Anterior cingulate cortex (tissue), 58 donors: ENCODE data around the gene FAM72B.
"Not testable (repeated sequence)": the region's sequence is repeated elsewhere in the genome, so short reads cannot be mapped to it uniquely, and the experiment has no call there.

Experiments
- DNase-seq, 58 donors: peaks; one replicate each; lab custom pipeline; 2025; lab: John Stamatoyannopoulos, UW

Gene FAM72B

DNA sequence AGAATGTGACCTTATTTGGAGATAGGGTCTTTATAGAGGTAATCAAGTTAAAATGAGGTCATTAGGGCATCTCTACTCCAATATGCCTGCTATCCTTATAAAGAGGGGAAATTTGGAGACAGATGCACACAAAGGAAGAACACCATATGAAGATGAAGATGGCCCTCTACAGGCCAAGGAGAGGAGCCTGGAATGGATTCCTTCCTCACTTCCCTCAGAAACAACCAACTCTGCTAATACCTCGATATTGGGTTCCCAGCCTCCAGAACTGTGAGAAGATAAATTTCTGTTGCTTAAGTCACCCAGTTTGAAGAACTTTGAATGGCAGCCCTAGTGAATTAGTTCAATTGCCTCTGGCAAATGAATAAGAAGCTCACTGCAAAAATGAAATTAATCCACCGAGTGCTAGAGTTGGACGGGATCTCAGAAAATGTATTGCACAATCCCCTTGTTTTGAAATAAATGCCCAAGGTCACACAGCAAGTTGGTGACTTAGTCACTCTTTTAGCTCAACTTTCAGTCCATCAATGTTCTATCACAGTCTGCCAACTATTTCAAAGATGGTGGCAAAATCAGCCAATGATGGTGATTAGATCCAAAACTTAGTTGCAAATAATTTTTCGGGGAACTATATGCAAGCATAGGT lies 27.1 kb downstream of the FAM72B start:
- DNase-seq, result not testable (repeated sequence)

DNA sequence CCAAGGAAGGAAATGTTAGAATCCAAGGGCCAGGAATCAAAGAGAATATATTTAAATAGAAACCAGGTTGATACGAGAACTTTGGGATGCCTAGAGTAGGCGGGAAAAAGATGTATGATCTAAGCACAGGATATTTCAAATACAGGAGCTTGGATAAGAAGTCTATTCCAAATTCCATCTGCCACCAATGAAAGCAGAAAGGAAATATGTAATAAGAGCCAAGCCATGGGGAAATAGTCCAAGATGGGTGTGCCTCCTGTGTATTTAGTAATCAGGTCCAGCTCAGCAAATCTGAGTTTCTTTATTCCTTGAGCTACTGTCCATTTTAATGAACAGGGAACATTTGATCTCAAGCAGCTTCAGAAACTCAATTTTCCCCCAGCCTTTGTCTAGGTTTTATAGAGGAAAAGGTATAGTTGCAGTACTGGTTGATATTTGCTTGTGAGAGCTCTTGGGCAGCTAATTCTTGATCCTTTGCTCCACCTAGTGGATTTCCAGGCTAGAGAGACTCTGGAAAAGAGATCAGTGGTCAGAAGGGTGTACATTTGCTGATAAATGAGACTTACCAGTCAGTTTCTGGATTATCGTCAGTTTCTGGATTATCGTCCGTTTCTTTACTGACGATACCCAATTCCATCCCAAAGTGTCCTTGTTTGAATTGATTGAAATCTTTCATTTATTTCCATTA lies 28.3 kb downstream of the FAM72B start:
- DNase-seq, result not testable (repeated sequence)

DNA sequence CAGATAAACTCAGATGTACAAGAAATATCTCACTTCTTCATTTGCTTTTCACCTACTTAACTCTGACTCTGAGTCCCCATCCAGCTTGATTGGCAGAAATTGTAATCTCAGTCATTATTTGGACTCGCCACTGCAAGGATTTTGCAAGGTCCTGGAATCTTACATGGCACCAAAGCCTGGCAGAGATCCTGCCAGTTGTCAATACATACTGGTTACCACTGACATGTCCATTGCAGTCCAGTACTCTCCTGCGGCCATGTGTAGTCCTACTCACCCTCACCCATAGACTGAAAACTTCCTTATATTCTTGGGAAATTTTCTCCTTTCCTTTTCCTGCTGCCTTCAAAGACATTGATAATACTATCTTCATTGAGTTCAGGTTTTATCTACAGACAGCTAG lies 29.3 kb downstream of the FAM72B start:
- DNase-seq, result not testable (repeated sequence)

DNA sequence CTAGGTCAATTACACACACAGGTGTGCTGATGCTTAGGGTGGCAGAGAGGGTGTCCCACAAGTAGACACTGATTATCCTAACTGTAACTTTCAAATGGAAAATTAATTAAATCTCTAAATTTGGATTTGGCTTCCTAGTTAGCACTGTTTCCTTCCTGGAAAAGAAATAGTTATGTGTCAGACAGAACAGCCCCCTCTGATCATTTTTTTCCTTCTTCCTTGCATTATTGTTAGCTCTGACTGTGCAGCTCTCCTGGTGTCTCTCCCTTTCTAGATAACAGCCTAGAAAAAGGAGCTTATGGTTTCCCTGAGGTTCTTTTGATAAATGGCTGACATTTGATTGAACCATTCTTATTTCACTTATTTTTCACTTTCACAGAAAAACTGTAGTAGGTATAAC lies 31.4 kb downstream of the FAM72B start:
- not testable (repeated sequence) for DNase-seq

DNA sequence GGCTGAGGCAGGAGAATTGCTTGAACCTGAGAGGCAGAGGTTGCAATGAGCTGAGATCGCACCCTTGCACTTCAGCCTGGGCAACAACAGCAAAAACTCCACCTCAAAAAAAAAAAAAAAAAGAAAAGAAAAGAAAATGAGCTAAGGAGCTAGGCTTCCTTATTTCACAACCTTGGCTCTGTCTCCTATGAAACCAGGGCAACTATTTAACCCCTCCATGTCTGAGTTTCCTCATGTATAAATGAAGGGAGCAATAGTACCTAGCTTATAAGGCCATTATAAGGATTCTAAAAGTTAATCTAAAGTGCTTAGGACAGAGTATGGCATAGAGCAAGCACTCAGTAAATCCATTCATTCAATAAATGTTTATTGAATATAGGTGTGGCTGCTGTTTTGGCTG lies 32.8 kb downstream of the FAM72B start:
- not testable (repeated sequence) for DNase-seq

DNA sequence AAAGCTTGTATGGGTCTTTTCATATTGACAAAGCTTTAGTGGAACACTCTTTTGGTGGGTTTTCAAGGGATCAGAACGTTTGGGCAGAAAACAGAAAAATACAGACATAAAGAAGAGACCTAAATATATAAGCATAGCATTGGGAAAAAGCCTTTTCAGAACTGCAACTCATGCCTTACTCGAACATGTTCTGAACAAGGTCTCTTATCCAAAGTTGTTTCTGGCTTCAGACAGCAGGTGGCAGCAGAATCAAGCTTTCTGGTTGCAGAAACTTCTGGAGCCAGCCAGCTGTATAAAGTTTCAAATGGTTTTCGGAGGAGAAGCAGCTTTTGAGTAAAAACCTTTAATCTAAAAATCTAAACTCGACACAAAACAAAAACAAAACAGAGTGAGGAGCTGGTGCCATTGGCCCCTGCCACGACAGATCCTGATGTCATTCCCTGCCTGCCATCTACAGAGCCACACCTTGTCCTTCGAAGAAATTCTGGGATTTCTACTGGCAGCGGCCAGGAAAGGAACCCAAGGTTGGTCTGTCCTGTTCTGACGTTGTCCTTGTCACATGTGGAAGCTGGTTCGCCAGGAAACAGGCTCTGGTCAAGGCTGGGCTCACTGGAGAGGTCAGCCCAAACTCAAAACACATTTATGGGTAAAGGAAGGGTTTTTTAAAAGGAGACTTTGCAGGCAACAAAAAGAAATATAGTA lies 35.5 kb downstream of the FAM72B start:
- not testable (repeated sequence) for DNase-seq

DNA sequence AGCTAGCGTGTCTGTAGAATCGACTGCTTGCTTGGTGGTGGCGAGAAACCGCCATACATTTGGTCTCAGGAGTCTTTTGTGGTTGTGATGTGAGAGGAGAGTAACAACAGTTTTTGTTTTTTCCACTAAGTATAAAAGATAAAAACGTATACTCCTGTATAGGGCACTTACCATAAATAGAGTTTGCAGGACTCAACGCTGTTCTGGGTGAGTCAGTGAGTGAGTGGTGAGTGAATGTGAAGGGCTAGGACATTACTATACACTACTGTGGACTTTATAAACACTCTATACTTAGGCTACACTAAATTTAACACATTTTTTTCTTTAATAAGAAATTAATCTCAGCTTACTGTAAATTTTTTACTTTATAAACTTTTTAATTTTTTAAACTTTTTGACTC lies 43.7 kb downstream of the FAM72B start:
- not testable (repeated sequence) for DNase-seq

DNA sequence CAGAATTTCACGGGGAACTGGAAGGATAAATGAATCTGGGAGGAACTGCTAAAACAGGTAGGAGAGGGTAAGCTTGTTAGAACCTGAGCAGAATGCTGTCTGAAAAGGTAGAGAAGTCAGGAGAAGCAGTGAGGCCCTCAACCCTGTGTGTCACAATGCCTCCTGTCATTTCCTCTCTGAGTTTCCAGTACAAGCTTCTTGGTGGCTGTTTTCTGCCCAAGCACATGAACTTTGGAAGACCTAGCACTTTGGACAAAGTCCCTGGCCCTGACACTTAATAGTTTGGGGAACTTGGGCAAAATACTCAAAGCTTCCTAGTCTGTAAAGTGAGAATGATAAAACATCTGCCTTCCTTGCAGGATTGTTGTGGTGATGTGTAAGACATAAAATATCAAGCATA lies 52.6 kb downstream of the FAM72B start:
- DNase-seq, result not testable (repeated sequence)

DNA sequence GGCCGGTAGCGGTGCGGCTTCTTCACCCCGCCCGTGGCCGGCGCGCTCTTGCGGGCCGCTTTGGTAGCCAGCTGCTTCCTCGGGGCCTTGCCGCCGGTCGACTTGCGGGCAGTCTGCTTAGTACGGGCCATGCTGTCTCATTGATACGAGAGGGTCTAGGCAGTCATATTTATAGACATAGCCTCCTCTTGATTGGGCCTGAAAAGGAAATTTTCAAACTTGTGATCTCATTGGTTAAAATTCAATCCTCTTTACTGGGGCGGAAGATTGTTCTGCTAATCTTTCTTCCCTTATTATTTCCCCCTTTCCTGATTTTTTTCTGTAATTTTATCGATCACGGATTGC lies 65.7 kb downstream of the FAM72B start:
- DNase-seq, result not testable (repeated sequence)
